Gastroesophageal sphincter (tissue), 4 donors: ENCODE measurements around the gene RXRA. TPM values are rescaled to one million over a fixed set of nuclear protein-coding genes. Genes with fewer than 3 reads are reported as not detected.

Source experiments
- ATAC-seq: fragments of 150-250 bp; one replicate; pipeline ENCODE4 v1.9.1; 2016; ENCODE audit warnings: mild to moderate bottlenecking, moderate library complexity
- H3K27ac ChIP-seq, 4 donors: fragments of 200-600 bp; sonication (generic) in 3 of 4; 1 replicate in 3 of 4; 2 replicates in 1 of 4; pipeline ENCODE4 v1.5.1; 2016 to 2019
- H3K27me3 ChIP-seq: fragments of 200-600 bp; sonication (generic); one replicate; pipeline ENCODE4 v1.5.1; 2019
- H3K36me3 ChIP-seq, 2 donors: fragments of 200-600 bp; sonication (generic); one replicate each; pipeline ENCODE4 v1.5.1; 2019; ENCODE audit warnings: control low read depth in 1 of 2
- H3K4me1 ChIP-seq, 3 donors: fragments of 200-600 bp; sonication (generic); 1 replicate in 2 of 3; 2 replicates in 1 of 3; pipeline ENCODE4 v1.5.1; 2016 to 2019; ENCODE audit warnings: control low read depth in 2 of 3
- H3K4me3 ChIP-seq, 2 donors: fragments of 200-600 bp; sonication (generic); one replicate each; pipeline ENCODE4 v1.5.1; 2019; ENCODE audit warnings: mild to moderate bottlenecking in 1 of 2, moderate library complexity in 1 of 2
- H3K9me3 ChIP-seq, 3 donors: fragments of 200-600 bp; sonication (generic); one replicate each; pipeline ENCODE4 v1.5.1; 2017 to 2019; ENCODE audit warnings: control low read depth in 2 of 3
- CTCF ChIP-seq, 4 experiments: fragments of 200-600 bp in 2 of 4; fragments of 450-650 bp in 2 of 4; sonication (generic) in 1 of 4; IDR thresholded peaks; one replicate each; pipeline ENCODE4 v1.5.1; 2017 to 2019; ENCODE audit warnings: antibody characterized with exemption in 4 of 4, mild to moderate bottlenecking in 2 of 4, moderate library complexity in 2 of 4
- EP300 ChIP-seq: sonication (generic); formaldehyde crosslinking; IDR thresholded peaks from one replicate; pipeline ENCODE4 v1.6.1; 2017; ENCODE audit warnings: antibody characterized with exemption, mild to moderate bottlenecking
- POLR2A ChIP-seq, 2 donors: fragments of 450-650 bp; IDR thresholded peaks; one replicate each; pipeline ENCODE4 v1.6.1; 2017; ENCODE audit warnings: antibody characterized with exemption in 2 of 2, mild to moderate bottlenecking in 2 of 2, moderate library complexity in 1 of 2
- POLR2AphosphoS5 ChIP-seq: sonication (generic); formaldehyde crosslinking; IDR thresholded peaks from one replicate; pipeline ENCODE4 v1.6.1; 2017; ENCODE audit warnings: antibody characterized with exemption
- WGBS, 2 donors: methylation state at CpG; one replicate each; pipeline ENCODE4 v1.1.5; 2018; ENCODE audit warnings: low coverage in 1 of 2; 5-methylcytosine and 5-hydroxymethylcytosine counted together
- total RNA-seq, 4 donors: library from RNA; depleted of rRNA; stranded (reverse); fragments of >200 nt; gene quantifications; one replicate each; pipeline ENCODE4 v1.1.0, GENCODE V29; 2016

The RXRA gene
- total RNA-seq, 4 donors from 2014 or later, result 45.1 to 78.9 (median 55.3) TPM

DNA sequence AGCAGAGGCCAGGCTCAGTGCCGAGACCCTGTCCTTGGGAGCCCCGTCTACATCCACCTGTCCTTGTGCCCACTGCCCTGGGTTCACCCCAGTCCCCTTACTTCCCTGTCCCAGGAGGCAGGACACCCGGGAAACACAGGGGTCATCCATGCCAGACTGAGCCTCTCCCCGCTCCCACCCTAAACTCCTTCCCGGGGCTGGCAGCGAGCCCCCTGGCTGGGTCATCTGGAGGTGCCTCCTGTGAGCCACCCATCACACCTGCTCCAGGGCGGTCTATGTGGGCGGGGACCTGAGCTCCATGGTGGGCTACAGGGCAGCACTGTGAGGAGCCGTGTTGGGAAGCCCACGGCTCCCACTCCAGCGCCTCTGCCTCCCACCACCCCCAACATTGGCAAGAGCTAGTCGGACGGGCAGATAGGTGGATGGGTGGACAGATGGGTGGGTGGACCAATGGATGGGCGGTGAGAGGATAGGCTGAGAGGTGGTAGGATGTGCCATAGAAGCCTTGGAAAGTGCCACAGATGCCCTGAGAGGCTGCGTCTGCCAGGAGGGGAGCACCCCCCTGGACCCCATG is 42.5 kb upstream of the RXRA start:
- ATAC-seq, result no peak
- no peak for TF ChIP-seq POLR2AphosphoS5
- Histone ChIP-seq H3K4me1 (peaks cover 0 to 25% (median 13%) of the 10 kb centered on the region in 3 donors), H3K27me3 (no peaks in the 10 kb centered on the region), H3K9me3 (no peaks in the 10 kb centered on the region), H3K36me3 (no peaks in the 10 kb centered on the region), H3K4me3 (no peak overlapping the region), H3K27ac (peak overlapping the region in 3 of 4 donors; percentile 70 to 80 (median 79))
- WGBS, 2 donors, result 83 to 100% methylated on average over 1 to 3 of the region's 15 CpGs

- Histone ChIP-seq H3K36me3 (no peaks in the 10 kb centered on the region), H3K4me1 (peaks cover 0 to 25% (median 13%) of the 10 kb centered on the region in 3 donors), H3K9me3 (no peaks in the 10 kb centered on the region), H3K27me3 (no peaks in the 10 kb centered on the region), H3K4me3 (no peak overlapping the region), H3K27ac (peak overlapping the region in 1 of 4 donors; percentile 79)
- no peak for TF ChIP-seq EP300
- no peak for TF ChIP-seq CTCF (IDR thresholded peaks at IDR 0.05)
- no peak for TF ChIP-seq POLR2A (IDR thresholded peaks at IDR 0.05)
- TF ChIP-seq POLR2AphosphoS5, result no peak
- whole genome bisulfite sequencing, 2 donors, result no CpG with 5 or more reads among the region's 9 CpGs
- no peak for ATAC-seq
These were observed 42.0 kb upstream of the RXRA start for GRCh38 chr9:134284273-134284672.

GRCh38 chr9:134284741-134285140 is 41.5 kb upstream of the RXRA start:
- no peaks in the 10 kb centered on the region for H3K27me3 ChIP-seq
- H3K4me1 ChIP-seq, result peaks cover 0 to 25% (median 13%) of the 10 kb centered on the region in 3 donors
- H3K4me3 ChIP-seq, result no peak overlapping the region
- WGBS, 2 donors, result no CpG with 5 or more reads among the region's 12 CpGs
- H3K36me3 ChIP-seq, result no peaks in the 10 kb centered on the region
- ATAC-seq, result no peak
- no peak for TF ChIP-seq POLR2AphosphoS5
- no peak for TF ChIP-seq EP300
- no peak for TF ChIP-seq POLR2A (IDR thresholded peaks at IDR 0.05)
- TF ChIP-seq CTCF (IDR thresholded peaks at IDR 0.05), result no peak
- no peak overlapping the region for H3K27ac ChIP-seq
- no peaks in the 10 kb centered on the region for H3K9me3 ChIP-seq

DNA sequence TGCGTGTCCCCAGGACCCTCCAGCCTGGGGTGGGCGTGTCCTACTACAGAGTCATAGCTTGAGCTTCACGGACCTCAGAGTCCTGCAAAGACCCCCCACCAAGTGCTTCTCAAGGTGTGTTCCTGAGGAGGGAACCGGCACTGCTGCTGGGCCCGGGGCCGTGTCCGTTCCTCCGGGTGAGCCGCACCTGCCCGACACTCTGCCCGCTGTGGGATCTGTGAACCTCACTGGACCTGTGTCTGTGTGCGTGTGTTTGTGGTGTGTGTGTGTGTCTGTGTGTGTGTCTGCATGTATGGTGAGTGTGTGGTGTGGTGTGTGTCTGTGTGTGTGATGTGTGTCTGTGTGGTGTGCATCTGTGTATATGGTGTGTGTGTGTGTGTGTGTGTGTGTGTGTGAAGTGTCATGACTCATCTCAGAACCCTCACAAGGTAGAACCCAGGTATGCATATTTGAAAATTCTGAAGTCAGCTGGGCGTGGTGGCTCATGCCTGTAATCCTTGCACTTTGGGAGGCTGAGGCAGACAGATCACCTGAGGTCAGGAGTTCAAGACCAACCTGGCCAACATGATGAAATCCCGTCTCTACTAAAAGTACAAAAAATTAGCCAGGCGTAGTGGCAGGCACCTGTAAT is 40.9 kb upstream of the RXRA start:
- Histone ChIP-seq H3K4me3 (no peak overlapping the region), H3K27ac (no peak overlapping the region), H3K36me3 (no peaks in the 10 kb centered on the region), H3K9me3 (no peaks in the 10 kb centered on the region), H3K27me3 (no peaks in the 10 kb centered on the region), H3K4me1 (peaks cover 0 to 25% (median 13%) of the 10 kb centered on the region in 3 donors)
- 77 to 100% methylated on average over 1 to 2 of the region's 15 CpGs for WGBS, 2 donors
- no peak for ATAC-seq
- TF ChIP-seq EP300 (no peak), POLR2A (IDR thresholded peaks at IDR 0.05) (no peak)

DNA sequence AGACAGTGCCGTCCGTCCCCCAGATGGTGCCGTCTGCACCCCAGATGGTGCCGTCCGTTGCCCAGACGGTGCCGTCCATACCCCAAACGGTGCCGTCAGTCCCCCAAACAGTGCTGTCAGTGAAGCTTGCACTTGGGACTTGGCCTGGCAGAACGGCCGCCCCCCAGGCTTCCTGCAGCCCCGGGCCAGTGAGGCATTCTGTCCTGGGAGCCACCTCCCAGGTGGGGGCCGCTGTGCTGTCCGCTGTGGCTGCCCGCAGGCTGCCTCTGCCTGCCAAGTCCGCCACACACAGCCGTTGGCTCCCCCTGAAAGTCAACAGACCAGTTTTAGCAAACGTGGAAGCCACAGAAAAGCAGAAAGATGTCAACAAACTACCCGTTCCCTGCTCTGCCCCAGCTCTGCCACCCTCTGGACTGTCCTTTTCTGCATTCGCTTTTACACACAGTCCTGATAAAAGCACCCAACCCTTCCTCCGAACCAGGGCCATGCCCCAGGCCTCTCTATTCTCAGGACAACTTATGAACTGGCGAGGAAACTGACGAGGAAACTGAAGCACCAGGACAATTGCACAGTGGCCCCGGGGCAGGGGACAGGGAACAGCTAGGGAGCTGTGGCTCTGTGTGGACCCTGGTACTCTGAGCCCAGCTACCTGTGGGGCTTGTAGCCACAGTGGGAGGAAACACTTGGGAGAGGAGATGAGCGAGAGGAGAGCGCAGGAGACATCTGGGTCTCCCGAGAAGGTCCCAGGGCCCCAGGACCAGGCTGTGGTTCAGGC is 39.6 kb upstream of the RXRA start:
- no peak overlapping the region for H3K27ac ChIP-seq

More for the DNA sequence above, 39.6 kb upstream of the RXRA start:
- no peaks in the 10 kb centered on the region for H3K9me3 ChIP-seq
- no peak for ATAC-seq
- no peaks in the 10 kb centered on the region for H3K36me3 ChIP-seq
- 59 to 69% methylated on average over 5 of the region's 27 CpGs for WGBS, 2 donors
- TF ChIP-seq POLR2A (IDR thresholded peaks at IDR 0.05) (no peak), CTCF (IDR thresholded peaks at IDR 0.05) (no peak)
- H3K4me3 ChIP-seq, result no peak overlapping the region
- peaks cover 0 to 25% (median 13%) of the 10 kb centered on the region in 3 donors for H3K4me1 ChIP-seq
- H3K27me3 ChIP-seq, result no peaks in the 10 kb centered on the region
